ENCODE data around the gene NRG2. TPM values are rescaled to one million over a fixed set of nuclear protein-coding genes. Genes with fewer than 3 reads are reported as not detected.

The NRG2 gene
- total and polyA plus RNA-seq, 2 of the 8 experiments (the other 6 are each of a cell fraction or from before 2014, with no cell fraction given): 0.27 to 0.54 TPM

- Histone ChIP-seq H3K79me1 (ENCODE audit: low read depth, low read length) (no peaks in the 10 kb centered on the region), H2BK5ac (ENCODE audit: low read depth, low read length) (no peak overlapping the region), H4K91ac (replicated peaks; ENCODE audit: insufficient read length, low read length) (no peak overlapping the region), H3K4ac (replicated peaks; ENCODE audit: insufficient read length, low read depth, low read length) (no peak overlapping the region), H2BK120ac (replicated peaks; ENCODE audit: low read depth, low read length) (no peak overlapping the region), H3K4me2 (ENCODE audit: insufficient read depth in 1 of 2, low read depth in 2 of 2, low read length in 2 of 2) (no peak overlapping the region), H3K79me2 (ENCODE audit: control insufficient read depth in 1 of 2, insufficient read depth in 2 of 2, low read length in 2 of 2) (no peaks in the 10 kb centered on the region), H4K5ac (ENCODE audit: insufficient read length, low read depth, low read length) (no peak overlapping the region), H3K4me3 (ENCODE audit: extremely low read depth in 1 of 4, insufficient read depth in 2 of 4, low read depth in 3 of 4, low read length in 4 of 4) (no peak overlapping the region), H3K4me1 (replicated peaks in 1 of 4; ENCODE audit: control insufficient read depth in 3 of 4, insufficient read depth in 4 of 4, low read length in 3 of 4) (no peaks in the 10 kb centered on the region), H3K9ac (replicated peaks in 1 of 4; ENCODE audit: extremely low read depth in 1 of 4, low read depth in 3 of 4, low read length in 3 of 4) (no peak overlapping the region), H3K36me3 (ENCODE audit: control insufficient read depth in 2 of 4, insufficient read depth in 4 of 4, low read length in 3 of 4) (no peaks in the 10 kb centered on the region), H3K18ac (ENCODE audit: extremely low read depth, low read length) (no peak overlapping the region), H3K56ac (replicated peaks; ENCODE audit: insufficient read length, low read depth, low read length) (no peak overlapping the region), H4K8ac (ENCODE audit: extremely low read depth, insufficient read depth, low read length) (no peak overlapping the region), H3K23me2 (ENCODE audit: low read depth, low read length) (no peaks in the 10 kb centered on the region), H3K27ac (ENCODE audit: low read depth, low read length) (no peak overlapping the region), H2AFZ (ENCODE audit: low read length) (no peak overlapping the region), H3K9me3 (ENCODE audit: insufficient read depth in 2 of 2, low read depth in 1 of 2, low read length in 1 of 2) (no peaks in the 10 kb centered on the region), H3K14ac (ENCODE audit: insufficient read length) (no peak overlapping the region), H3K27me3 (replicated peaks in 1 of 4; ENCODE audit: control insufficient read depth in 3 of 4, extremely low read depth in 1 of 4, insufficient read depth in 3 of 4, low read length in 3 of 4) (no peaks in the 10 kb centered on the region), H2BK15ac (ENCODE audit: low read length) (no peak overlapping the region), H4K20me1 (replicated peaks in 1 of 2; ENCODE audit: control insufficient read depth in 1 of 2, insufficient read depth in 2 of 2, low read length in 2 of 2) (peaks cover 0 to 2% of the 10 kb centered on the region in 2 experiments), H3K23ac (ENCODE audit: insufficient read length) (no peak overlapping the region), H2BK20ac (ENCODE audit: low read length) (no peak overlapping the region), H2BK12ac (ENCODE audit: low read depth, low read length) (no peak overlapping the region), H2AK5ac (ENCODE audit: low read depth, low read length) (no peak overlapping the region)
- WGBS, 2 experiments (ENCODE audit: extremely low coverage in 1 of 2, insufficient coverage in 1 of 2, insufficient read length in 1 of 2, insufficient replicate concordance in 2 of 2, low coverage in 1 of 2, low lambda C conversion rate in 2 of 2, missing lambda C conversion rate in 1 of 2): 85% methylated on average over 3 of the region's 3 CpGs; no CpG with 5 or more reads in 1 of the 2 experiments
- DNase-seq (ENCODE audit: low read depth in 1 of 2, low spot score in 2 of 2): peak in 1 of 2 experiments; percentile 41
- FAIRE-seq: no peak
- ChIA-PET CTCF (ENCODE audit: partially characterized antibody) (interaction anchor here (0.9 to 14.0 kb wide), 7 partner anchors 7 to 1914 kb away, joined by 3 to 276 read pairs (median 5); no protein-coding TSS in a partner anchor), POLR2A (ENCODE audit: partially characterized antibody) (interaction anchor here (0.6 kb wide), 2 partner anchors 90 to 1139 kb away, joined by 3 read pairs; no protein-coding TSS in a partner anchor)
- TF ChIP-seq RXRA (IDR thresholded peaks at IDR 0.05; ENCODE audit: insufficient read depth, low read depth, low read length) (no peak), CTBP2 (IDR thresholded peaks at IDR 0.05; ENCODE audit: borderline replicate concordance, insufficient read depth, insufficient read length, low read length) (no peak), SIX5 (IDR thresholded peaks at IDR 0.05; ENCODE audit: low read depth, low read length) (no peak), SIN3A (conservative IDR thresholded peaks at IDR 0.05 in 1 of 2, IDR thresholded peaks at IDR 0.05 in 1 of 2; ENCODE audit: low read depth in 1 of 2, low read length in 2 of 2) (no peak), POLR2A (IDR thresholded peaks at IDR 0.05; ENCODE audit: control extremely low read depth in 1 of 2, low read depth in 2 of 2, low read length in 2 of 2) (no peak), EZH2 (IDR thresholded peaks at IDR 0.05; ENCODE audit: low read depth, low read length, severe bottlenecking) (no peak), BCL11A (IDR thresholded peaks at IDR 0.05; ENCODE audit: low read depth in 2 of 2, low read length in 2 of 2) (no peak)
- TF ChIP-seq, protein P1, sequence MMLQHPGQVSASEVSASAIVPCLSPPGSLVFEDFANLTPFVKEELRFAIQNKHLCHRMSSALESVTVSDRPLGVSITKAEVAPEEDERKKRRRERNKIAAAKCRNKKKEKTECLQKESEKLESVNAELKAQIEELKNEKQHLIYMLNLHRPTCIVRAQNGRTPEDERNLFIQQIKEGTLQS (IDR thresholded peaks at IDR 0.05; ENCODE audit: insufficient read depth, low read depth, low read length): no peak
Measured at GRCh38 chr5:139975306-139975705, 67.8 kb downstream of the NRG2 start.

All from H1 (cell line).